NCI-H146 (cell line): ENCODE results near the gene DOP1B.
"Not testable (repeated sequence)": the region's sequence is repeated elsewhere in the genome, so short reads cannot be mapped to it uniquely, and the experiment has no call there.

Experiments
- DNase-seq: peaks from one replicate; lab custom pipeline; 2025; lab: John Stamatoyannopoulos, UW

DOP1B gene

GRCh38 chr21:36139791-36140190 is 16.8 kb upstream of the DOP1B start:
- DNase-seq = not testable (repeated sequence)

- peak; percentile 96 for DNase-seq
Observed at GRCh38 chr21:36141513-36141925, 15.1 kb upstream of the DOP1B start.

GRCh38 chr21:36144233-36144632 is 12.4 kb upstream of the DOP1B start:
- DNase-seq = not testable (repeated sequence)

GRCh38 chr21:36145259-36145658 is 11.4 kb upstream of the DOP1B start:
- DNase-seq = no peak

- no peak for DNase-seq
Observed at GRCh38 chr21:36147911-36148310, 8.7 kb upstream of the DOP1B start.

- no peak for DNase-seq
Observed at GRCh38 chr21:36148886-36149285, 7.7 kb upstream of the DOP1B start.

GRCh38 chr21:36149788-36150711 is 6.6 kb upstream of the DOP1B start:
- DNase-seq = no peak

GRCh38 chr21:36155603-36156338 is 853 bp upstream of the DOP1B start:
- DNase-seq = peak; percentile 60

DNA sequence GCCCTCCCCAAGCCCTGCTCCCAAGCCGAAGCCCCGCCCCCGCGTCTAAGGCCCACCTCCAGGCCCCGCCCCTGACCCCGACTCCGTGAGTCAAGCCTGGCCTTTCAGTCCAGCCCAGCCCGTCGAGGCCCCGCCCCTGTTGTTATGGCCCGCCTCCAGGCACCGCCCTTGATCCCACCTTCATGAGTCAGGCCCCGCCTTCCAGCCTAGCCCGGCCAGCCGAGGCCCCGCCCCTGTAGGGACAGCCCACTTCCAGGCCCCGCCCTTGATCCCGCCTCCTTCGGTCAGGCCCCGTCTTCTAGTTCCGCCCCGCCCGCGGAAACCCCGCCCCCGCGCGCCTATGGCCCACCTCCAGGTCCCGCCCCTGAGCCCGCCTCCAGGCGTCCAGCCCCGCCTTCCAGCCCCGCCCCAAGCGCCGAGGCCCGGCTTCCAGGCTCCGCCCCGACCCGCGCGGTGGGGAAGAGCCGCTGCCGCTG is 247 bp upstream of the DOP1B start:
- peak; percentile 97 for DNase-seq

DNA sequence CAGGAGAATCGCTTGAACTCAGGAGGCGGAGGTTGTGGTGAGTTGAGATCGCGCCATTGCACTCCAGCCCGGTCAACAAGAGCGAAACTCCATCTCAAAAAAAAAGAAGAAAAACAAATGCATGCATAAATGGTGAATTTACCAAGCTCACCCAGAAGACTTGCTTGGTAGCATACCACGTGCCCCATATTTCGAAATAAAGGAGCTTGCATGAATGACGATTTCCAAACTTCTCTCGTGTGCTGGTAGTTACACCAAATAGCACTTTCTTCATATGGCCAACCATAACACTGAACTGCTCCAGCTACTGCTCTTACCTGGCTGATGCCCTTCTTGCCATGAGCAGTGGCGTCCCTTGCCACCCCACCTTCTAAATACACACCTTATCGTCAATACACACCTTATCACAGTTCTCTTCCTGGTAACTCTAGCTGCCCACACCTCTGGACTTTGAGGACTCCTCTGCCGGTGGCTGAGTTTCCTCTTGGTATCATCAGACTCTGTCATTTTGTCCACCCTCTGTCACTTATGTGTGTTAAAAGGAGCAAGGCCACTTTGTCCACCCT is 2.8 kb downstream of the DOP1B start:
- DNase-seq = no peak

DNA sequence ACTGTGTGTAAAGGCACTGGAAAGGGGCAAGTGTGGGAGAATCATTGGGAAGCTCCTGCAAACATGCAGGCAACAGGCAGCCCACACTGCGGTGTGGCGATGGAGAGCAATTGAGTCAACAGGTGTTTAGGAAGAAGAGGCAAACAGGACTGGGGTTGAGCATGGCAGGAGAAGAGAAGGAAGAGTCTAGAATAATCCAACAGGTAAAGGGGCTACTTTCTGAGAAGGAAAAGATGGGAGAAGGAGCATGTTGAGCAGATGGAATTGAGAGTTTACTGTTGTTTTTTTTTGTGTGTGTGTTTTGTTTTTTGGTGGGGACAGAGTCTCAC is 4.2 kb downstream of the DOP1B start:
- no peak for DNase-seq

- no peak for DNase-seq
Observed at GRCh38 chr21:36162631-36163030, 6.0 kb downstream of the DOP1B start.

GRCh38 chr21:36163750-36164741 is 7.4 kb downstream of the DOP1B start:
- DNase-seq = peak; percentile 55

DNA sequence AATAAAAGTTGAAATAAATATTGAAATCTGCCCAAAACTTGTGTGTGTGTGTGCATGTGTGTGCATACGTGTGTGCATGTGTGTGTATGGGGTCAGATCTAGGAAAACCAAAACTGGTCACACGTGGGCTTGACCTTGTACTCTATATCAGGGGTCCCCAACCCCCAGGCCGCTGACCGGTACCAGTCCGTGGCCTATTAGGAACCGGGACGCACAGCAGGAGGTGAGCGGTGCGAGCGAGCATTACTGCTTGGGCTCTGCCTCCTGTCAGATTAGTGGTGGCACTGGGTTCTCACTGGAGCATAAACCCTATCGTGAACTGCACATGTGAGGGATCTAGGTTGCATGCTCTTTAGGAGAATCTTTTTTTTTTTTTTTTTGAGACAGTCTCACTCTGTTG is 8.7 kb downstream of the DOP1B start:
- DNase-seq = no peak

DNA sequence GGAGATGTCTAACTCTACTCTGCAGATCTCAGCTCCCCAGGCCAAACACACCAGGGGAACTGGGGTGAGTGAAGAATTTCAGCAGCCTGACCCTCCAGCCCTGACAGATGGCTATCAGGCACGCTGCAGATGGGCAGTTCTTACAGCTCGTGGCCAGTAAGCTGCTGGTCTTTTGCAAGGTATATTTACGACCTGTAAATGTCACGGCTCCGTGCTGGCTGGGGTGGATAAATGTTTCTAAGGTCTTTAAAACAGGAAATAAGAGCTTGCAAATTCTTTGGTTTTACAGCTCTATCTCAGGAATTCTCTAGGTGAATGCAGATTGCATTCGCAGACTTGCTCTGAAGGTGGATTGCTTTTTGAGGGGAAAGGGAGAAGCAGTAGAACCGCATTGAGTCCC is 10.1 kb downstream of the DOP1B start:
- DNase-seq = no peak

DNA sequence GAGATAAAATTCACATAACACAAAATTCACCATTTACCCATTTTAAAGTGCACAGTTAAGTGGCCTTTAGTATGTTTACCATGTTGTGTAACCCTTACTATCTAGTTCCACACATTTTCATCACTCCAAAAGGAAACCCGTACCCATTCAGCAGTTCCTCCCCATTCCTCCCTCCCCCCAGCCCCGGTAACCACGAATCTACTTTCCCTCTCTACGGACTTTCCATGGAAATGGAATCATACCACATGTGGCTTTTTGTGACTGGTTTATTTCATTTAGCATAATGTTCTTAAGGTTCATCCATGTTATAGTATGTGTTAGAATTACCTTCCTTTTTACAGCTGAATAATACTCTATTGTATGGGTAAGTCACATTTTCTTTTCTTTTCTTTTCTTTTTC is 10.9 kb downstream of the DOP1B start:
- DNase-seq = no peak

GRCh38 chr21:36169470-36170128 is 13.0 kb downstream of the DOP1B start:
- DNase-seq = no peak

DNA sequence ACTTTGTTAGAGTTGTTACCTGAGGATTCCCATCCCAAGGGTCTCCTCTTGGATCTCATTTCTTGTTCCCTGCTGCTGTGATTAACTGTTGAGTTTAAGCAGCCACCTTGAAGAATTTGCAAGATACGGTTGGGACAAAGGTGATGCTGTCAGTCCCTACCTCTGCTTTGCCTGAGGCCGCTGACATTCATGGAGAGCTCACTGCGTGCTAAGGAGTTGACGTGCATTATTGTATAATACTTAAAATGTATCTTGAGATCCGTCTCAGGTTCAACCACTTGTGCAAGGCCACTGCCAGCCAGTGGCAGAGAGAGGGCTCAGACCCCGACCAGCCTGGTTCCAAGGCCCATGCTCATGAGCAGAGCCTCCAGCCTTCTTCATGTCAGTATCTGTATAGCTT is 14.2 kb downstream of the DOP1B start:
- DNase-seq = no peak

- DNase-seq = no peak
Observed at GRCh38 chr21:36171336-36171735, 14.7 kb downstream of the DOP1B start.

- no peak for DNase-seq
Observed at GRCh38 chr21:36171741-36172331, 15.2 kb downstream of the DOP1B start.

DNA sequence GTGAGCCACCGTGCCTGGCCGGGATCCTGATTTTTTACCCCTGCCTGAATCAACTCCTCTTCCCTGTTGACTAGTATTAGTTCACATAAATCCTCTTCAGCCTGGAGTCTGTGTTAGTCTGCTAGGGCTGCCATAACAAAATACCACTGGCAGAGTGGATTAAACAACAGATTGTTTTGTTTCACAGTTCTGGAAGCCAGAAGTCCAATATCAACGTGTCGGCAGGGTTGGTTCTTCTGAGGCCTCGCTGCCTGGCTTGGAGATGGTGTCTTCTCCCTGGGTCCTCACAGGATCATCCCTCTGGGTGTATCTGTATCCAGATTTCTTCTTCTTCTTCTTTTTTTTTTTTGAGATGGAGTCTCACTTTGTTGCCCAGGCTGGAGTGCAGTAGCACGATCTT is 18.2 kb downstream of the DOP1B start:
- DNase-seq = no peak
